Heart left ventricle (tissue), 13 donors: ENCODE data around the gene BICD1.

Experiments used
- POLR2A ChIP-seq, 2 donors: fragments of 450-650 bp; IDR thresholded peaks; one replicate each; pipeline ENCODE4 v1.6.1; 2017; ENCODE audit warnings: antibody characterized with exemption in 2 of 2, mild to moderate bottlenecking in 2 of 2, moderate library complexity in 2 of 2
- TF ChIP-seq, protein P1 (sequence below), 12 donors: fragments of 200-600 bp; sonication (generic) in 4 of 12; IDR thresholded peaks; one replicate each; pipeline versions ENCODE4 v1.5.0 to v1.8.0; 2018 to 2022; ENCODE audit warnings: antibody characterized with exemption in 12 of 12, mild to moderate bottlenecking in 5 of 12
- donor health status: ischemic (EF 13 %, LVEDD 7.1; RV severe dilation, severe dysfunction).
- donor health status: DM: no; HTN: yes; CAD: no.
- donor health status: DM: no; HTN: no; CAD: no.
- donor health status: ischemic (EF 25% LVEDD 6.9; RV normal size, moderate dysfunction).
- donor health status: ischemic (EF 25% LVEDD 5.7; RV mildly dilated, moderate dysfunction).
- donor health status: ischemic (EF 35%, LVEDD 5.7; RV mildly dilated, moderate dysfunction).
- donor health status: nonischemic (EF 11% LVEDD 7.7; RV severe dilation, severe dysfunction).
- donor health status: DM: yes; HTN: yes; CAD: no.
- donor health status: PGD.
- donor health status: ischemic (EF 29% LVEDD 5.4; RV normal size, mild dysfunction).
- donor health status: nonischemic (EF 23%, LVEDD 6.1; RV moderate dilation, normal function).

DNA sequence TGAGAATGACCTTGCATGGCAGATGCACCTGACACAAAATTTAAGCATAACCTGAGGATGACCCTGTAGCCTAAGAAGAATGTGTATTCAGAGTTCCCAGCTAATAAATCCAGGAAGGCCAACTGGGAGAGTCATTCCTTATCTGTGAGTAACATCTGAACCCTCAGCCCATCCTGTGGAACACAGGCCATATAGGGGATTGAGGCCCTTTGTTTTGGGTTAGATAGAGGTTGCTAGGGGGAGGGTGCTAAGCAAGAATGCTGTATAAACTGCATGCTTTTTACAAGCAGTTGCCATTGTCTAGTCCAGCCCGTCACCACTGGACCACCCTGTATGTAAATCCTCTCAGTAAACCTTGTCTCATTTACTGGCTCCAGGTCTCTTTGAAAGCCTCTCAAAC lies 77.0 kb downstream of the BICD1 start:
- TF ChIP-seq, protein P1, sequence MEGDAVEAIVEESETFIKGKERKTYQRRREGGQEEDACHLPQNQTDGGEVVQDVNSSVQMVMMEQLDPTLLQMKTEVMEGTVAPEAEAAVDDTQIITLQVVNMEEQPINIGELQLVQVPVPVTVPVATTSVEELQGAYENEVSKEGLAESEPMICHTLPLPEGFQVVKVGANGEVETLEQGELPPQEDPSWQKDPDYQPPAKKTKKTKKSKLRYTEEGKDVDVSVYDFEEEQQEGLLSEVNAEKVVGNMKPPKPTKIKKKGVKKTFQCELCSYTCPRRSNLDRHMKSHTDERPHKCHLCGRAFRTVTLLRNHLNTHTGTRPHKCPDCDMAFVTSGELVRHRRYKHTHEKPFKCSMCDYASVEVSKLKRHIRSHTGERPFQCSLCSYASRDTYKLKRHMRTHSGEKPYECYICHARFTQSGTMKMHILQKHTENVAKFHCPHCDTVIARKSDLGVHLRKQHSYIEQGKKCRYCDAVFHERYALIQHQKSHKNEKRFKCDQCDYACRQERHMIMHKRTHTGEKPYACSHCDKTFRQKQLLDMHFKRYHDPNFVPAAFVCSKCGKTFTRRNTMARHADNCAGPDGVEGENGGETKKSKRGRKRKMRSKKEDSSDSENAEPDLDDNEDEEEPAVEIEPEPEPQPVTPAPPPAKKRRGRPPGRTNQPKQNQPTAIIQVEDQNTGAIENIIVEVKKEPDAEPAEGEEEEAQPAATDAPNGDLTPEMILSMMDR (IDR thresholded peaks at IDR 0.05): no peak
- no peak for TF ChIP-seq POLR2A (IDR thresholded peaks at IDR 0.05)
